ENCODE measurements around the gene CCNG1. TPM values are rescaled to one million over a fixed set of nuclear protein-coding genes. Genes with fewer than 3 reads are reported as not detected.
"Not testable (repeated sequence)": the region's sequence is repeated elsewhere in the genome, so short reads cannot be mapped to it uniquely, and the experiment has no call there.

The CCNG1 gene
- polyA plus RNA-seq, 1 experiment, result 74.2 TPM

DNA sequence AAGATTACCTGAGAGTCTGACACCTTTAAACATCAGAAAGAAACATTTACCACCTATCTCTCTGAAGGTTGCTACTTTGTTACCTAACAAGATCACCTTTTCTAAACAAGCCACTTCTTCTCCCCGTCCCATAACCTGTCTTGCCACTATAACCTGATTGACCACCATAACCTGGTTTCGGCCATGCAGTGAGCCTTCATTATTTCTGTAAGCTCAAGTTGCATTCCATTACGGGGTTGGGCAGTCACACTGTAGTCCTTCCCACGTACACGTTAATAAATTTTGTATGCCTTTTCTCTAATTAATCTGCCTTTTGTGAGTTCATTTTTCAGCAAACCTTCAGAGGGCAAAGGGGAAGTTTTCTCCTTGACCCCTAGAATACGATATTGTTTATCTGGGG lies 28.0 kb upstream of the CCNG1 start:
- Histone ChIP-seq H3K4me3 (ENCODE audit: low read depth, low read length) (no peak overlapping the region), H3K27me3 (ENCODE audit: control insufficient read depth, insufficient read depth, low read length) (peaks cover 3% of the 10 kb centered on the region; the same call in 1 of the 2 replicates), H3K36me3 (ENCODE audit: control insufficient read depth, insufficient read depth, low read length) (no peaks in the 10 kb centered on the region)
- ChIA-PET POLR2A (no interaction called here), CTCF (interaction anchor here (1.2 to 2.5 kb wide), 10 partner anchors 11 to 1867 kb away, joined by 3 to 30 read pairs (median 7); no protein-coding TSS in a partner anchor)
- TF ChIP-seq, protein P1, sequence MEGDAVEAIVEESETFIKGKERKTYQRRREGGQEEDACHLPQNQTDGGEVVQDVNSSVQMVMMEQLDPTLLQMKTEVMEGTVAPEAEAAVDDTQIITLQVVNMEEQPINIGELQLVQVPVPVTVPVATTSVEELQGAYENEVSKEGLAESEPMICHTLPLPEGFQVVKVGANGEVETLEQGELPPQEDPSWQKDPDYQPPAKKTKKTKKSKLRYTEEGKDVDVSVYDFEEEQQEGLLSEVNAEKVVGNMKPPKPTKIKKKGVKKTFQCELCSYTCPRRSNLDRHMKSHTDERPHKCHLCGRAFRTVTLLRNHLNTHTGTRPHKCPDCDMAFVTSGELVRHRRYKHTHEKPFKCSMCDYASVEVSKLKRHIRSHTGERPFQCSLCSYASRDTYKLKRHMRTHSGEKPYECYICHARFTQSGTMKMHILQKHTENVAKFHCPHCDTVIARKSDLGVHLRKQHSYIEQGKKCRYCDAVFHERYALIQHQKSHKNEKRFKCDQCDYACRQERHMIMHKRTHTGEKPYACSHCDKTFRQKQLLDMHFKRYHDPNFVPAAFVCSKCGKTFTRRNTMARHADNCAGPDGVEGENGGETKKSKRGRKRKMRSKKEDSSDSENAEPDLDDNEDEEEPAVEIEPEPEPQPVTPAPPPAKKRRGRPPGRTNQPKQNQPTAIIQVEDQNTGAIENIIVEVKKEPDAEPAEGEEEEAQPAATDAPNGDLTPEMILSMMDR (IDR thresholded peaks at IDR 0.05; ENCODE audit: insufficient read depth, low read depth, low read length), result no peak
- DNase-seq (ENCODE audit: low read depth), result no peak

DNA sequence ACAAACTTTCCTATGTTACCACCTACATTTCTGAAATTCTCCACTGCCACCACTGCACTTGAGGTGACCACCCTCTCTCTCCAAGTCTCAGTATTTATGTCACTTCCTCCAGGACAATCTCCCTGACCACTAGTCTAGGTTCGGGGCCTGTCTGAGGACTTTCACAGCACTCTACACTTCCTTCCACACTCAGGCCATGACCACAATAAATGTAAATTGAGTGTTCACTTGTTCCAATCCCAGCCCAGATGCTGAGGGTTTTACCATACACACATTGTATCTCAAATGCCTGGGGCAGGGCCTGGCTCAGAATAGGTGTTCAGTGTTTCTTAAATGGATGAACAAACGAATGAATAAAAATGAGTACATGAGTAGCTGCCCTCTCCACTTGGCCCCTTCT lies 26.9 kb upstream of the CCNG1 start:
- H3K4me3 ChIP-seq (ENCODE audit: low read depth, low read length), result no peak overlapping the region
- TF ChIP-seq, protein P1 (IDR thresholded peaks at IDR 0.05; ENCODE audit: insufficient read depth, low read depth, low read length), result no peak
- H3K36me3 ChIP-seq (ENCODE audit: control insufficient read depth, insufficient read depth, low read length), result no peaks in the 10 kb centered on the region
- no peak for DNase-seq (ENCODE audit: low read depth)
- POLR2A ChIA-PET, result no interaction called here
- CTCF ChIA-PET, result interaction anchor here (1.1 to 1.2 kb wide), 2 partner anchors 21 to 204 kb away, joined by 3 read pairs; no protein-coding TSS in a partner anchor
- peaks cover 3% of the 10 kb centered on the region; the same call in 1 of the 2 replicates for H3K27me3 ChIP-seq (ENCODE audit: control insufficient read depth, insufficient read depth, low read length)

DNA sequence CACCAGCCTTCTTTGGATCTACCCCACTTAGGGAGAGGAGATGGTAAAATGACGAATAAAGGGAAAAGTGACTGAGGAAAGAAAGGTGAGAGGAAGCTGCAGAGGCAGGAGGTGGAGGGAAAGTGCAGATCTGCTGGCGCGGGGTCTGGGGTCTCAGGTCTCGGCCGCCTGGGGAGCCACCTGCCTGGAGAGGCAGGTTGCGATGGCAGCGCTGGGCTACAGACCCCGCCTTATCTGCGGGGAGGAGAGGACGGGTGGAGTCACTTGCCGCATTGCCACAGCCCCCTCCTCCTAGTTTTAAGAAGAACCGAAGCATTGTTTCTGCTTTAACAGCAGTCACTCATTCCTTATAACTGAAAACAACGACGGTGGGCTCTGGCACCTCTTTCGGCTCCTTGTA lies 21.7 kb upstream of the CCNG1 start:
- POLR2A ChIA-PET; H3K4me3 ChIP-seq (ENCODE audit: low read depth, low read length); H3K36me3 ChIP-seq (ENCODE audit: control insufficient read depth, insufficient read depth, low read length); DNase-seq (ENCODE audit: low read depth); H3K27me3 ChIP-seq (ENCODE audit: control insufficient read depth, insufficient read depth, low read length): not testable (repeated sequence)
- CTCF ChIA-PET, result interaction anchor here (0.8 kb wide), 1 partner anchor 8 kb away, joined by 3 read pairs; no protein-coding TSS in a partner anchor

DNA sequence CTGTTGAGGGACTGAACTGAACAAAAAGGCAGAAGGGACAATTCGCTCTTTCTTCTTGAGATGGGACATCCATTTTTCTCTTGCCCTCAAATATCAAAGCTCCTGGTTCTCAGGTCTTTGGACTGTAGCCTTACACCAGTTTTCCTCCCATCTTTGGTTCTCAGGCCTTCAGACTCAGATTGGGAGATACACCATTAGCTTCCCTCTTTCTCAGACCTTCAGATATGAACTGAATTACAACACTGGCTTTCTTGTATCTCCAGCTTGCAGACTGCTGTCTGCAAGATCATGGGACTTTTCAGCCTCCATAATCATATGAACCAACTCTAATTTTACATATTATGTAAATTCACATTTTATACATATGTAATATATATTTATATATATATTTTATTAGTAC lies 12.6 kb upstream of the CCNG1 start:
- DNase-seq (ENCODE audit: low read depth), result no peak
- ChIA-PET CTCF (interaction anchor here (1.2 kb wide), 1 partner anchor 16 kb away, joined by 7 read pairs; no protein-coding TSS in a partner anchor), POLR2A (no interaction called here)
- TF ChIP-seq, protein P1 (IDR thresholded peaks at IDR 0.05; ENCODE audit: insufficient read depth, low read depth, low read length), result no peak
- no peak overlapping the region for H3K4me3 ChIP-seq (ENCODE audit: low read depth, low read length)
- H3K36me3 ChIP-seq (ENCODE audit: control insufficient read depth, insufficient read depth, low read length), result no peaks in the 10 kb centered on the region
- H3K27me3 ChIP-seq (ENCODE audit: control insufficient read depth, insufficient read depth, low read length), result no peaks in the 10 kb centered on the region

DNA sequence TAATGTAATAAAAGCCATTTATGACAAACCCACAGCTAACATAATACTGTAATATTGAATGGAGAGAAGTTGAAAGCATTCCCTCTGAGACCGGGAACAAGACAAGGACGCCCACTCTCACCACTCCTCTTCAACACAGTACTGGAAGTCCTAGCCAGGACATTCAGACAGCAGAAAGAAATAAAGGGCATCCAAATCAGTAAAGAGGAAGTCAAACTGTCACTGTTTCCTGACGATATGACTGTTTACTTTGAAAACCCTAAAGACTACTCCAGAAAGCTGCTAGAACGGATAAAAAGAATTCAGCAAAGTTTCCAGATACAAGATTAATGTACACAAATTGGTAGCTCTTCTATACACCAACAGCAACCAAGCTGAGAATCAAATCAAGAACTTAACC lies 11.3 kb upstream of the CCNG1 start:
- CTCF ChIA-PET; H3K4me3 ChIP-seq (ENCODE audit: low read depth, low read length); POLR2A ChIA-PET; DNase-seq (ENCODE audit: low read depth); H3K36me3 ChIP-seq (ENCODE audit: control insufficient read depth, insufficient read depth, low read length); H3K27me3 ChIP-seq (ENCODE audit: control insufficient read depth, insufficient read depth, low read length): not testable (repeated sequence)

DNA sequence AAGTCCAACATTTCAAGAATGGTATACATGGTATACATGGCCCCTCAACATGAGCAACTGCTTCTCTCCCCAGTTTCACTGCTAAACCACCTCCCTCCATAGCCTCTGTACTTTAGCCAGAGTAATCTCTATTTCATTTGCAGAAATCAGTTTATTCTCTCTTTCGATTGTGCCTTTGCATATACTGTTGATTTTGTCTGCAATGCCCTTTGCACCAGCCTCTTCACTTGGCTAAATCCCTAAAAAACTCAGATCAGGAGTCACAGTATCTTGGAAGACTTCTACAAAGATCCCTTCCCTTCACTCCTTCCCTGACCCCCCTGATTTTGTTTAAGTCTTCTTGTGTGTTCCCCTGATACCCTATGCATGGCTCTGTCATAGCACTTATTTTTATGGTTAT lies 4.9 kb upstream of the CCNG1 start:
- no peak for DNase-seq (ENCODE audit: low read depth)
- CTCF ChIA-PET, result no interaction called here

More for the DNA sequence above, 4.9 kb upstream of the CCNG1 start:
- no peaks in the 10 kb centered on the region for H3K36me3 ChIP-seq (ENCODE audit: control insufficient read depth, insufficient read depth, low read length)
- H3K4me3 ChIP-seq (ENCODE audit: low read depth, low read length), result no peak overlapping the region
- POLR2A ChIA-PET, result no interaction called here
- H3K27me3 ChIP-seq (ENCODE audit: control insufficient read depth, insufficient read depth, low read length), result no peaks in the 10 kb centered on the region; the same call in 1 of the 2 replicates
- TF ChIP-seq, protein P1 (IDR thresholded peaks at IDR 0.05; ENCODE audit: insufficient read depth, low read depth, low read length), result no peak
